ENCODE results near the gene BTBD7.

- no peak for TF ChIP-seq CTCF (IDR thresholded peaks at IDR 0.05)
- no peak for TF ChIP-seq POLR2A (IDR thresholded peaks at IDR 0.05)
Observed at GRCh38 chr14:93303659-93304058, 29.2 kb downstream of the BTBD7 start.
